Thymus (tissue), 11 donors: Measurements from ENCODE around the gene HCFC2. TPM values are rescaled to one million over a fixed set of nuclear protein-coding genes. Genes with fewer than 3 reads are reported as not detected.
"Not testable (repeated sequence)": the region's sequence is repeated elsewhere in the genome, so short reads cannot be mapped to it uniquely, and the experiment has no call there.

ENCODE experiments used
- DNase-seq, 9 donors: peaks; one replicate each; pipeline ENCODE4 v3.0.0-alpha.2; 2013; ENCODE audit warnings: low spot score in 9 of 9, low read depth in 6 of 9, missing footprints in 1 of 9
- H3K27ac ChIP-seq, 2 donors: one replicate each; pipeline ENCODE4 v1.5.1; 2013; ENCODE audit warnings: control low read depth in 1 of 2, low read depth in 1 of 2, low read length in 1 of 2, mild to moderate bottlenecking in 1 of 2, moderate library complexity in 1 of 2
- H3K27me3 ChIP-seq, 2 donors: one replicate each; pipeline ENCODE4 v1.5.1; 2013; ENCODE audit warnings: low read length in 1 of 2; ENCODE audit not compliant: control insufficient read depth in 2 of 2, insufficient read depth in 1 of 2
- H3K36me3 ChIP-seq, 2 donors: one replicate each; pipeline ENCODE4 v1.5.1; 2013; ENCODE audit warnings: low read length in 1 of 2, mild to moderate bottlenecking in 1 of 2, moderate library complexity in 1 of 2; ENCODE audit not compliant: control insufficient read depth in 2 of 2, insufficient read depth in 2 of 2
- H3K4me1 ChIP-seq, 2 donors: one replicate each; pipeline ENCODE4 v1.5.1; 2013; ENCODE audit warnings: low read length in 2 of 2; ENCODE audit not compliant: control insufficient read depth in 2 of 2, insufficient read depth in 2 of 2
- H3K4me3 ChIP-seq, 2 donors: one replicate each; pipeline ENCODE4 v1.5.1; 2013; ENCODE audit warnings: low read length in 2 of 2, control low read depth in 1 of 2, mild to moderate bottlenecking in 1 of 2
- H3K9me3 ChIP-seq, 2 donors: one replicate each; pipeline ENCODE4 v1.5.1; 2013; ENCODE audit warnings: low read length in 1 of 2, mild to moderate bottlenecking in 1 of 2; ENCODE audit not compliant: control insufficient read depth in 2 of 2, insufficient read depth in 1 of 2
- WGBS: extraction: QIAGEN DNeasy Blood & Tissue Kit; methylation state at CpG from one replicate; pipeline ENCODE4 v1.1.7; 2013; 5-methylcytosine and 5-hydroxymethylcytosine counted together
- polyA plus RNA-seq: library from polyadenylated mRNA; stranded (reverse); fragments of 200-250 nt; gene quantifications from one replicate; pipeline ENCODE4 v1.2.3, GENCODE V29; 2013
- total RNA-seq: library from RNA; stranded (reverse); fragments of 120-200 nt; gene quantifications from one replicate; pipeline ENCODE4 v1.2.4, GENCODE V29; 2013
- donor health status: healthy.

The HCFC2 gene
- total and polyA plus RNA-seq, 2 donors: 13.8 to 13.9 TPM

GRCh38 chr12:104095289-104095688 lies 31.0 kb downstream of the HCFC2 start:
- H3K36me3 ChIP-seq: peaks cover 24 to 53% of the 10 kb centered on the region in 2 donors
- no peaks in the 10 kb centered on the region for H3K9me3 ChIP-seq
- H3K4me3 ChIP-seq: no peak overlapping the region
- no peak for DNase-seq
- no peak overlapping the region for H3K27ac ChIP-seq
- 94% methylated on average over 1 of the region's 1 CpG for WGBS
- no peaks in the 10 kb centered on the region for H3K4me1 ChIP-seq
- H3K27me3 ChIP-seq: no peaks in the 10 kb centered on the region

- Histone ChIP-seq H3K4me1 (no peaks in the 10 kb centered on the region), H3K9me3 (no peaks in the 10 kb centered on the region), H3K27me3 (no peaks in the 10 kb centered on the region), H3K27ac (no peak overlapping the region), H3K36me3 (peaks cover 19 to 50% of the 10 kb centered on the region in 2 donors), H3K4me3 (no peak overlapping the region)
- no peak for DNase-seq
- WGBS: 97% methylated on average over 2 of the region's 2 CpGs
These were observed 33.6 kb downstream of the HCFC2 start for GRCh38 chr12:104097954-104098353.

GRCh38 chr12:104105461-104105860 lies 41.1 kb downstream of the HCFC2 start:
- Histone ChIP-seq H3K9me3 (no peaks in the 10 kb centered on the region), H3K36me3 (peaks cover 0 to 8% of the 10 kb centered on the region in 2 donors), H3K4me3 (no peak overlapping the region), H3K4me1 (no peaks in the 10 kb centered on the region), H3K27me3 (no peaks in the 10 kb centered on the region), H3K27ac (no peak overlapping the region)
- no peak for DNase-seq

- no peaks in the 10 kb centered on the region for H3K27me3 ChIP-seq
- DNase-seq: no peak
- no peak overlapping the region for H3K27ac ChIP-seq
- no peaks in the 10 kb centered on the region for H3K4me1 ChIP-seq
- no peaks in the 10 kb centered on the region for H3K9me3 ChIP-seq
- no peak overlapping the region for H3K4me3 ChIP-seq
- peaks cover 0 to 8% of the 10 kb centered on the region in 2 donors for H3K36me3 ChIP-seq
- WGBS: 93% methylated on average over 2 of the region's 2 CpGs
These were observed 42.6 kb downstream of the HCFC2 start for GRCh38 chr12:104106965-104107364.

- no peak overlapping the region for H3K27ac ChIP-seq
- H3K27me3 ChIP-seq: no peaks in the 10 kb centered on the region
- no peaks in the 10 kb centered on the region for H3K4me1 ChIP-seq
- no peak overlapping the region for H3K4me3 ChIP-seq
- 20% methylated on average over 6 of the region's 6 CpGs for WGBS
- peak; percentile 69 to 96 (median 92) for DNase-seq
- no peaks in the 10 kb centered on the region for H3K9me3 ChIP-seq
- H3K36me3 ChIP-seq: no peaks in the 10 kb centered on the region
These were observed 44.6 kb downstream of the HCFC2 start for GRCh38 chr12:104108755-104109445.

- DNase-seq: no peak
- no peak overlapping the region for H3K27ac ChIP-seq
- 98% methylated on average over 4 of the region's 4 CpGs for WGBS
- no peak overlapping the region for H3K4me3 ChIP-seq
- peaks cover 0 to 4% of the 10 kb centered on the region in 2 donors for H3K36me3 ChIP-seq
- no peaks in the 10 kb centered on the region for H3K9me3 ChIP-seq
- no peaks in the 10 kb centered on the region for H3K4me1 ChIP-seq
- H3K27me3 ChIP-seq: no peaks in the 10 kb centered on the region
These were observed 45.3 kb downstream of the HCFC2 start for GRCh38 chr12:104109446-104110271.

GRCh38 chr12:104114834-104115586 lies 50.7 kb downstream of the HCFC2 start:
- not testable (repeated sequence) for H3K4me1 ChIP-seq, H3K9me3 ChIP-seq, H3K27ac ChIP-seq, H3K27me3 ChIP-seq, DNase-seq, H3K4me3 ChIP-seq
- 95% methylated on average over 14 of the region's 14 CpGs for WGBS
- H3K36me3 ChIP-seq: peaks cover 12 to 27% of the 10 kb centered on the region in 2 donors

- no peaks in the 10 kb centered on the region for H3K9me3 ChIP-seq
- H3K27me3 ChIP-seq: no peaks in the 10 kb centered on the region
- H3K4me3 ChIP-seq: no peak overlapping the region
- H3K27ac ChIP-seq: no peak overlapping the region
- no peak for DNase-seq
- H3K4me1 ChIP-seq: no peaks in the 10 kb centered on the region
- peaks cover 12 to 31% of the 10 kb centered on the region in 2 donors for H3K36me3 ChIP-seq
These were observed 51.2 kb downstream of the HCFC2 start for GRCh38 chr12:104115587-104115975.

GRCh38 chr12:104121001-104121400 lies 56.7 kb downstream of the HCFC2 start:
- H3K9me3 ChIP-seq: no peaks in the 10 kb centered on the region
- H3K4me3 ChIP-seq: no peak overlapping the region
- H3K36me3 ChIP-seq: peaks cover 20 to 56% of the 10 kb centered on the region in 2 donors
- no peaks in the 10 kb centered on the region for H3K4me1 ChIP-seq
- no peak for DNase-seq
- H3K27ac ChIP-seq: no peak overlapping the region
- H3K27me3 ChIP-seq: no peaks in the 10 kb centered on the region
